Measurements from ENCODE around the gene TNFRSF4.

Gene TNFRSF4

GRCh38 chr1:1232208-1232795 lies 18.3 kb upstream of the TNFRSF4 start, which contains the start of gene B3GALT6:
Gene B3GALT6 (plus strand): TSS chr1:1232237. CDS start chr1:1232279, 42 bp downstream.
- no peak for DNase-seq

DNA sequence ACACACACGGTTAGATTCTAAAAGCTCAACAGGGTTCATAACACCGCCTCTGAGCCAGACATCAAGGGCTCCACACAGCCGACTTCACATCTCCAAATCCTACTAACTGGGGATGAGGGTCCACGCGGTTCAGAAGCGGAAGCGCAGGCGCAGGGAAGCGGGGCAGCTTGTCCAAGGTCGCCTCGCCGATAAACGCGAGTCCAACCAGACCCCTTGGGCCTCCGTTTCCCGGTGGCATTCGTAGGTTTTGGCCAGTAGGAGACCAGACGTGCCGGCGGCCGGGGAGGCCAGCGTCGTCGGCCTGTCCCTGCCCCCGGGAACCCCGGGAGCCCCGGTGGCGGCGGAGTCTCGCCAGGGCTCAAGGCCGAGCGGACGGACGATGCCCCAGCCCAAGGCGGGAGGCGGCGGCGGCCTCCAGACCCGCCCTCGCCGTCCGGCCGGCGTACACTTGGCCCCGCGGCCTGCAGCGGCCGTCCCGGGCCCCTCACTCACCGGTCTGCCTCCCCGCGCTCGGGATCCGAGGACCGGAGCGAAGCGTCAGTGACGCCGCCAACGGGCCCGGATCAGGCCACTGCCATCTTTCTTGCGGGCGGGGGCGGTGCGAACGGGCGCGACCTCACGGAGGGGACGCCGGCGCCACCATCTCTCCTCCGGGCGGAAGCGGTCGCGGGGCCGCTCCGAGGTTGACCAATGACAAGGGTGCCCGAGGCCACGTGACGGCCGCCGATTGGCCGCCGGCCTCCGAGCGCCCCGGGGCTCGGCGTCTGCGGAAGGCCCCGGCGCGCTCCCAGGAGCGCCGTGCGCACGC lies 17.7 kb upstream of the TNFRSF4 start, which contains the start of gene SDF4:
Gene SDF4, minus strand, starts transcription at position 602 of the 808 bp plus-strand sequence. CDS start 3,229 bp downstream, outside the sequence.
- peak; percentile 97 for DNase-seq

- DNase-seq: peak; percentile 68
These were observed 16.9 kb upstream of the TNFRSF4 start for GRCh38 chr1:1230656-1231399.

DNA sequence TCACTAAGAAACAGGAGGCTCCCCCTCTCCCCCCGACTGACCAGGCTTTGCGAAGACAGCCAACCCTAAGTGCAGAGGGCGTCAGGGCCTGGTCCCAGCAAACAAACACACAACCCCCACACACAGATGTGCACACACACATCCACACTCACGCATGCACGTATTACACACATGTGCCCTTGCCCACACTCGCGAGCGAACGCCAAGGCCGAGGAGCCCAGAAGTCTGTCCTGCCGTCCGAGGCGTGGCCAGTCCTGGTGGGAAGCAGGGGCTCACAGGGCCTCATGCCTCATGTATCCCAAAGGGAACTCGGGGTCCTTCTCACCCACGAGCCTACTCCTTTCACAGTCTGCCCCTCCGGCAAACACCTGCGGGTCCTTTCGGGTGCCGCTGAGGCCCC lies 15.8 kb upstream of the TNFRSF4 start:
- no peak for DNase-seq

- DNase-seq: no peak
These were observed 14.8 kb upstream of the TNFRSF4 start for GRCh38 chr1:1228596-1229321.

DNA sequence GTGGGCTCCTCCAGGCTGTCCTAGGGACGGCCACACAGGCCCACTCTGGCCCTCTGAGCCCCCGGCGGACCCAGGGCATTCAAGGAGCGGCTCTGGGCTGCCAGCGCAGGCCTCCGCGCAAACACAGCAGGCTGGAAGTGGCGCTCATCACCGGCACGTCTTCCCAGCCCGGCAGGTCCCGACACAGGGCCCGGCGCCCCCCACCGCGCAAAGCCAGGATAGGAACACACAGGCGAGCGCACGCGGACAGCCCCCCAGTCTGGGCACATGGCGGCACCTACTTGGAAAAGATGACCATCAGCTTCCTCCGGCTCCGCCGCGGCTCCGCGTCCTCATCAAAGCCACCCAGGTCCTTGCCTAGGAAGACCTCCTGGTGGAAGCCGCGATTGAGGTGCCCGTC lies 14.2 kb upstream of the TNFRSF4 start:
- no peak for DNase-seq

DNA sequence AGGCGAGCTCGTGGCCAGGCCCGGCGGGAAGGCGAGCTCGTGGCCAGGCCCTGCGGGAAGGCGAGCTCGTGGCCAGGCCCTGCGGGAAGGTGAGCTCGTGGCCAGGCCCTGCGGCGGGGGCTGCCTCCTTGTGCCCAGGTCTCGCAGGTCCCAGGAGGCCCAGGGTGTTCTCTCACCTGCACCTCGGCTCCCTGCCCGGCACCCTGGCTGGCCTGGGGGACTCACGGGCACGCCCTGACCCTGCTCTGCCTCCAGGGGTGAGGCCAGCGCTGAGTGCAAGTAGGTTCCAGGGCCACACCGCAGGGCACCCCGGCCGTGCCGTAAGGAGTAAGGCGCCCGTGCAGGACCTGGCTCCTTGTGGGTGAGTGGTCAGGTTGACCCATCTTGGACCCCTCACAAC lies 13.4 kb upstream of the TNFRSF4 start:
- no peak for DNase-seq

DNA sequence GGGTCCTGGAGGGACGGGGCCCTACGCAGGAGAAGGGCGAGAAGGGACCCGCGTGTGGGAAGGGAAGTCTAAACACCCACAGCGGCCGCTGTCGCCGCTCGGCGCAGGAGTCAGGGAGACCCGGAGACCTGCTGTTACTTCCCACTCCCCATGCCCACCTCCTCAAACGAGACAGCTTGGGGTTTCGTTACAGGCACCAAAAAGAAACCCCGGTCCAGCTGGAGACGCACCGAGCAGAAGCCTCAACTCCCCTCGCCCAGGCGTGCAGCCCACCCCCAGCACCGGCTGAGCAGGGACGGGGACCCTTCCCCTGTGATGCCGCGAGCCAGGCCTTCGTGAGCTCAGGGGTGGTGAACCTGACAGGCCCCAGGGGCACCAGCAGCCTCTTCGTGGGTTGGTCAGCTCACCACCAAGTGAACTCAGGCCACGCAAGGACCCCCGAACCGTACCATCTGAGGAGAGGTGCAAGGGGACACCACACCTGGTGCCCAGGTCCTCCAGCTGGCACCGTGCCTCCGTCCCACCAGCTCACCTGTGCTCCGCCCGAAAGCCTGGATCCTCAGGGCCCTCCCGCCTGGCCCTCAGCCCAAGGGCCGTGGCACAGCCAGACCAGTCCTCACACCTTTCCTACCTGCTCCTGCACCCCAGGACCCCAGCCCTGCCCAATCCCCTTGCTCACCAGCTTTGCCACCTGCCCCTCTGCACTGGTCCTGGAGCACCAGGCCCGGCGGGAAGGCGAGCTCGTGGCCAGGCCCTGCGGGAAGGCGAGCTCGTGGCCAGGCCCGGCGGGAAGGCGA lies 12.8 kb upstream of the TNFRSF4 start:
- DNase-seq: no peak

DNA sequence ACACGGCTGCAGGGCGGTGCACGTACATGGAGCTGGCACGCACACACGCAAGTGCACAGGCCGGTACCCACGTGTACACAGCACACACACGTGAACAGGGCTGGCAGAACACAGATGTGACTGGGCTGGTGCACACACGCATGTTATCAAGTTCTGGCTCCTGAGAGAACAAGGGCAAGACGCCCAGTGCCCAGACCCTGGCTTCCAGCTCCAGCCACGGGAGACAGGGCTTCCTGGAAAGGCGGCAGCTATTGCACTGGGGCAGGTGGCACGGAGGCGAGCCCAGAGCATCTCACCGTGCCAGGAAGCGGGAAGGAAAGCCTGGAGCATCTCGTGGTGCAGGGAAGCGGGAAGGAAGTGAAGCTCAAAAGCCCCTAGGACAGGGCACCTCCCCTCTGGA lies 12.0 kb upstream of the TNFRSF4 start:
- no peak for DNase-seq

- no peak for DNase-seq
These were observed 11.4 kb upstream of the TNFRSF4 start for GRCh38 chr1:1225238-1225845.

DNA sequence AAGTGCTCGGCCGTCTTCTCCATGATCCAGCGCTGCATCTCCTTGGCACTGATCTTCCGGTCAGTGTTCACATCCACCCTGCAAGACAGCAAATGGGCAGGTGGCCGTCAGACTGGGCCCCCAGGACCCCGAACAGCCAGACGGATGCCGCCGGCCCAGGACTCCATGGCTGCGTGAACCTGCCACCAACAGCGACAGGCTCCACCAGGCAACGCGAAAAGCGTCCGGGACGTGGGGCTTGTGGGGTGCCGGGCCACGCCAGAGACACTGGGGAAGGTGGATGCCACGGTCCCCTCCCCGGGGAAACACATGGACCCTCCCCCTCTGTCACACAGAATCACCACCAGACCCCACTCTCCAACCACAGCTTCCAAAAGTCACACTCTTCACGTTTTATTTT lies 9.9 kb upstream of the TNFRSF4 start:
- no peak for DNase-seq

GRCh38 chr1:1223321-1223720 lies 9.4 kb upstream of the TNFRSF4 start:
- no peak for DNase-seq

DNA sequence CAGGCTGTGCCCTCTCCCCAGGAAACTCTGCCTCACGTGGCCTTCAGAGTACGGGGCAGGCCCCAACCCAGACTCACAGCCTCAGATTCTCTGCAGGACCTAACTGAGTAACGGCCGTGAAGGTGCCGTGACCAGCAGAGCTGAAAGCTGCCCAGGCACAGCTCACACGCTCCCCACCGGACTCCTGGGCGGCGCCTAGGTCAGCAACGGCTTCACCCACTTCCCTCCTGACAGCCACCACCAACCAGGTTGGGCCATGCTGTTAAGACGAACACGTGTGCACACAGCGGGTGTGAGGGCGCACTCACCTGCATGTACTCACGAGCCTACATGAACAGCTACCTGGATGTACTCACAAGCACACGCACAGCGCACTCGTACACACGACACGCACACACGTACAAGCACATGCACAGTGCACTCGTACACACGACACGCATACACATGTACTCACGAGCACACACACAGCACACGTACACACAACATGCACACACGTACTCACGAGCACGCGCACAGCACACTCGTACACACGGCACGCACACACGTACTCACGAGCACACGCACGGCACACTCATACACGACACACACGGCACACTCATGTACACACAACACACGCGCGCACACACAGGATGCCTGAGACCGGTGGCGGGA lies 8.7 kb upstream of the TNFRSF4 start:
- DNase-seq: no peak

DNA sequence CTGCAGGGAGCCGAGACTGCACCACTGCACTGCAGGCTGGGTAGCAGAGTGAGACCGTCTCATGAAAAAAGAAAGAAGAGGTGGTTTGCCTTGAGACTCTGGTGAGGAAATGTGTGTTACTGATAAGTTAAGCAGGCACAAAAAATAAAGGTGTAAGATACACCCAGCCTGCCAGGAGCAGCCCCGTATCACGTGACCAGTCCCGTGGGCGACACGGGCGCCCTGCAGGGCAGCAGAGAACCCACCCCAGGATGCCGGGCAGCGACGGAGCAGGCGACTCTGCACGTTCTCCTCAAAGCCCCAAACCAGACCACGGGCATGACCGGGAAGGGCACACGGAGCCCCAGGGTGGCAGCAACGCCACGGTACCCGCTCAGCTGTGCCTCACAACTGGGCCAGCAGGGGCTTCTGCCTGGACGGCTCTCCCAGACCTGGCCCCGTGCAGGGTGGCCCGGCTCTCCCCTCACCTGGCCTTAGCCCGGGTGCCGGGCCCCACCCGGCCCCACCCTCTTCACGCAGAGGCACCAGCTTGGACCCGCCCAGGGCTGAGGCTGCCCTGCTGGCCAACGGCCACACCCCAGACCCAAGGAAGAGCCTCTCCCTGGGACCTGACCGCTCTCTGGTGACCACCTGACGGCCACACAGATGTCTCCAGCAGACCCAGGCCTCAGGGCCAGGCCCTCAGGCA lies 8.1 kb upstream of the TNFRSF4 start:
- no peak for DNase-seq

DNA sequence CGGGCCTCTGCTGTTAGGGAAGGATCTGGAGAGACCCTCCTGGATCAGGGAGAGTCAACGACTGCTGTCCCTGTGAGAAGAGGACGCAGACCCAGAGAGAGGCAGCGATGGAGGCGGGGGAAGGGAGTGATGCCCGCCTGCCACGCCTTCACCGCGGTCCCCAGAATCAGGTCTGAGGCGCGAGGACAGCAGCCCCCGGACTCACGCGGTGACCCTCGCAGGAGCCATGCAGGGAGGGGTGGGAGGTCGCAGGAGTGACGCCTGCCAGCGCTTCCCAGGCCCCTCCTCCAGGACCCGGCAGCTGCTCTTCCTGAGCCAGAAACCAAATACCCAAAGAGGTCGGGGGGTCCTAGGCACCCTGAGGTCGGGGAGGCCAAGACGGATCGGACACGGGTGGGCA lies 6.2 kb upstream of the TNFRSF4 start:
- no peak for DNase-seq

DNA sequence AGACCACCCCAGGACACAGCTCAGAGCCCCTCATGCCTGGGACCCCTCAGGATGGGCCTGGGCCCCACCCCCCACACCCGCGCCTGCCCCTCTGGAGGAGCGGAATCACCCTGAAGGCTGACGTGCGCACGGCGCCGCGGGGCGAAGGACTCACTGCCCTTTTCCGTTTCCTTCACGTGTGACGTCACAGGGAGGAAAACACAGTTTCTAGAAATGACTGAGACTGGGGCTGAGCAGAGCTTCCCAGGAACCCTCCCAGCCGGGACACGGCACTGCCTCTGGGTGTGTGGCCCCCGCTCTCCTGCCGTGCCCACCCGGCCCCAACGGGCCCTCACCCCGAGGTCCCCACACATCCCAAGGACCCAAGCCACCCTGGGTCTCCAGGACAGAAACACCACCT lies 5.4 kb upstream of the TNFRSF4 start:
- DNase-seq: no peak

- no peak for DNase-seq
These were observed 4.7 kb upstream of the TNFRSF4 start for GRCh38 chr1:1218524-1219200.

GRCh38 chr1:1217621-1218523 lies 3.9 kb upstream of the TNFRSF4 start:
- DNase-seq: no peak
